ENCODE results near the gene EAPP.
"Not testable (repeated sequence)": the region's sequence is repeated elsewhere in the genome, so short reads cannot be mapped to it uniquely, and the experiment has no call there.

The EAPP gene

DNA sequence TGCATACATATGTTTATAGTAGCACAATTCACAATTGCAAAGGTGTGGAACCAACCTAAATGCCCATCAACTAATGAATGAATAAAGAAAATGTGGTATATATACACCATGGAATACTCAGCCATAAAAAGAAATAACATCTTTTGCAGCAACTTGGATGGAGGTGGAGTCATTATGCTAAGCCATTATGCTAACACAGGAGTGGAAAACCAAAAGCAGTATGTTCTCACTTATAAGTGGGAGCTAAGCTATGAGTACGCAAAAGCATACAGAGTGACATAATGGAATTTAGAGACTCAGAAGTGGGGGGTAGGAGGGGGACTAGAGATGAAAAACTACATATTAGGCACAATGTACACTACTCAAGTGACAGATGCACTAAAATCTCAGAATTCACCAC, 61.2 kb downstream of the EAPP start:
- DNase-seq = no peak
- no peak for TF ChIP-seq GATA1 (IDR thresholded peaks at IDR 0.05; ENCODE audit: low read depth, low read length)

DNA sequence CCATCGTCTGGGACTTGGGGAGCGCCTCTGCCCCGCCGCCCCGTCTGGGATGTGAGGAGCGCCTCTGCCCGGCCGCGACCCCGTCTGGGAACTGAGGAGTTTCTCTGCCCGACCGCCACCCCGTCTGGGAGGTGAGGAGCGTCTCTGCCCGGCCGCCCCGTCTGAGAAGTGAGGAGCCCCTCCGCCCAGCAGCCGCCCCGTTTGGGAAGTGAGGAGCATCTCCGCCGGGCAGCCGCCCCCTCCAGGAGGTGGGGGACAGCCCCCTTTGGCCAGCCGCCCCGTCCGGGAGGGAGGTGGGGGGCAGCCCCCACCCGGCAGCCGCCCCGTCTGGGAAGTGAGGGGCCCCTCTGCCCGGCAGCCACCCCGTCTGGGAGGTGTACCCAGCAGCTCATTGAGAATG, 63.5 kb downstream of the EAPP start:
- not testable (repeated sequence) for DNase-seq

- TF ChIP-seq POLR2A (IDR thresholded peaks at IDR 0.05; ENCODE audit: low read length) (no peak), GATA1 (IDR thresholded peaks at IDR 0.05; ENCODE audit: low read depth, low read length) (no peak)
- no peak for DNase-seq
These were observed 64.3 kb downstream of the EAPP start for GRCh38 chr14:34475163-34475562.

- no peak for DNase-seq
- TF ChIP-seq GATA1 (IDR thresholded peaks at IDR 0.05; ENCODE audit: low read depth, low read length) = no peak
- no peak for TF ChIP-seq POLR2A (IDR thresholded peaks at IDR 0.05; ENCODE audit: low read length)
These were observed 65.3 kb downstream of the EAPP start for GRCh38 chr14:34474187-34474679.

DNA sequence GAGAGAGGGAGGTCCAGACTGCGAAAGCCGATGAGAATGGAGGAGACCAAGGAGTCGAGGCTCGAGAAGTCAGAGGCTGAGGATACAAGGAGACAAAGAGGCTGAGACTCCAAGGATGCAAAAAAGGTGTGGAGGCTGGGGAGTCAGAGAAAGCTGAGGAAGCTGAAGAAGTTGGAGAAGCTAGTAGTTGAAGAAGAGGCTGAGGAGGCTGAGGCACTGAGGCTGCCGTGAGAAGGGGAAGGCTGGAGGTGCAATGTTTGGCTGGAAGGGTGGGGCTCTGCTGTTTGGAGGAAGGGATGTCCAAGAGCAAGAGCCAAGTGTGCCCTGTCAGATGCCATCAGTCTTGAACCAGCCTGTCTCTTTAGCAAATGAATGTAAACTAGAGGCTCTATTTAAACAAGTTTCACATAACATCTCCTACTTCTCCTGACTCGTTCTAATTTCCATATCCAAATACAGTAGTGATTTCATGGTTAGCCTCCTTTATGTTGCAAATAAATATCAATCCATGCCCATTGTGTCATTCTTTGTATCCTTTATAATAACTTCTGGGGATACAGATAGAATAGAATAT, 66.7 kb downstream of the EAPP start:
- TF ChIP-seq POLR2A (IDR thresholded peaks at IDR 0.05; ENCODE audit: low read length) (no peak), GATA1 (IDR thresholded peaks at IDR 0.05; ENCODE audit: low read depth, low read length) (no peak)
- DNase-seq = no peak

- no peak for TF ChIP-seq POLR2A (IDR thresholded peaks at IDR 0.05; ENCODE audit: low read length)
- no peak for TF ChIP-seq GATA1 (IDR thresholded peaks at IDR 0.05; ENCODE audit: low read depth, low read length)
- DNase-seq = no peak
These were observed 69.2 kb downstream of the EAPP start for GRCh38 chr14:34470319-34470718.

- TF ChIP-seq GATA1 (IDR thresholded peaks at IDR 0.05; ENCODE audit: low read depth, low read length) (no peak), POLR2A (IDR thresholded peaks at IDR 0.05; ENCODE audit: low read length) (no peak)
- no peak for DNase-seq
These were observed 72.8 kb downstream of the EAPP start for GRCh38 chr14:34466691-34467090.
